ENCODE measurements around the gene RAP1GAP2.

Gene RAP1GAP2

DNA sequence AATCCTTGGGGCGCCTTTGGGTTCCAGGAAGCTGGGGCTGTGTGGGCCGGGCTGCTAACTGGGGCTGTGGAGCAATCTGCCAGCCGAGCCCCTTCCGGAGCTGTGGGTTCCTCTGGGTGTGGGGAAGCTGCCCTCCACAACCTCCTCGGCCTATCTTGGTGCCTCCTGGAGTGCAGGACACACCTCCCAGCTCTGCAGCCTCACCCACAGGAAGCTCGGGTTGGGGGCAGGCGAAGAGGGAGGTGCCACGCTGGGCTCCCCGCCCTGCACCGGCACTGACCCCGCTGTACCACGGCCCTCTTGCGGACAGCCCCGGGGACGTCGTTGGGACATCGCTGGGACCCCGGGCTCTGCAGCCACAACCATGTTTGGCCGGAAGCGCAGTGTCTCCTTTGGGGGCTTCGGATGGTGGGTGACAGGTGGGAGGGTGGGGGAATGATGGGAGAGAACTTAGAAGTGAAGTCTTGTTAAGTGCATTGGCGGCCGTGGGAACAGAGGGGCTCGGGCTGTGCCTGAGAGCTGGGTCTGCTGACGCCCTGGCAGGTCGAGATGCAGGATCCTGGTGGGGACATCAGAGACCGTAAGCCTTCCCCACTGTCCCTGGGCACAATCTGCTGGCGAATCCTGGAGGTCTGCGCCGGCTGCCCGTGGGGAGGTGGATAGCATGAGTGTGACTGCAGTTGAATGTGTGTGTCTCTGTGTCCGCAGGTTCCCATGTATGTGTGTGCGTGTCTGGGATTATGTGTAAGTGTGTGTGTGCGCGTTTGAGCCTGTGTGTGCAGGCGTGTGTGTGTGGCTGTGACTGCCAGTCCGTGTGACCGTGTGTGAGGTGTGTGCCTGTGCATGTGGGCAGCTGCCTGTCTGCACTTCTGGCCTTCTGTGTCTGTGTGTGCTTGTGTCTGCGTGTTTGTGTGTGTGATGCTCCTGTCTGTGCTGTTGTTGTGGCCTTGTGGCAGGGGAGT is at the start of gene RAP1GAP2:
Gene RAP1GAP2 (plus strand): TSS at position 275 of the 962 bp plus-strand sequence. CDS start 90 bp downstream, at position 365.
- TF ChIP-seq CTCF (IDR thresholded peaks at IDR 0.05; ENCODE audit: low read depth, low read length) = no peak
- H3K4me3 ChIP-seq (ENCODE audit: low read depth, low read length) = no peak within 1 kb of the TSS

GRCh38 chr17:2749058-2749783 is 47.0 kb upstream of the RAP1GAP2 start, which contains the start of gene CCDC92B:
Gene CCDC92B (minus strand): TSS chr17:2749652. CDS start chr17:2735145, 14,507 bp downstream.
- TF ChIP-seq CTCF (IDR thresholded peaks at IDR 0.05; ENCODE audit: low read depth, low read length) = no peak
- no peak within 1 kb of the TSS for H3K4me3 ChIP-seq (ENCODE audit: low read depth, low read length)

DNA sequence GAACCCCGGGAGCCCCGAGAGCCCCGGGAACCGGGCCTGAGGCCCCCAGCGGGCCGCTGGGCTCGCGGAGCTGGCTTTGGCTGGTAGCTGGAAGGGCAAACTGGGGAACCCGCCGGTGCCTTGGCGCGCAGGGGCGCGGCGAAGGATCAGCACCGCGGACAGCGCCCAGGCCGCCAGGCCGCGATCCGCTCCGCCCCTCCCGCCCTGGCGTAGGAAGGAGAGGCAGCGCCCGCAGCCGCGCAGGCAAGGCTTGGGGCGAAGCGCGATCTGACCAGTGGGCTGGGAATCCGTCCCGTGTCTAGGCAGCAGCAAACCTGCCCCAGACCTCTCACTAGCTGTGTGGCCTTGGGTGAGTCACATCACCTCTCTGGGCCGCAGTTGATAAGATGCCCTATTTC is 46.5 kb upstream of the RAP1GAP2 start:
- no peak for TF ChIP-seq CTCF (IDR thresholded peaks at IDR 0.05; ENCODE audit: low read depth, low read length)
- H3K4me3 ChIP-seq (ENCODE audit: low read depth, low read length) = no peak overlapping the region

DNA sequence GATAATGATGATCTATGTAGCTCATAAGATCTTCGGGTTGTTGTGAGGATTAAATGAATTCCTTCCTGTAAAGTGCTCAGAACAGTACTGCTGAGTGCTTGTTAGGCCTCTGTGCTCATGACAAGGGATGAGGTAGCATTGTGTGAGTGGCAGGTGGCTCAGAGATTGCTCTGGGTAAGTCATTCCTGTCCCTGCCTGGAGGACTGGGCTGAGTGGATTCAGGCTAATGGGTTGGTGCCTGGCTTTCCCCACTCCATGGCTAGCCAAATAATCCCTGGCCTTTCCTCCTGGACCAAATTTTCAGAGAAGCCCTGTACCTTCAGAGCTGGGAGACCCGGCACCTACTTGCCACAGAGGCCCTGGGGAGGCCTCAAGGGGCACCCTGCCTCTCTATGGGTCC is 45.5 kb upstream of the RAP1GAP2 start:
- TF ChIP-seq CTCF (IDR thresholded peaks at IDR 0.05; ENCODE audit: low read depth, low read length) = no peak
- no peak overlapping the region for H3K4me3 ChIP-seq (ENCODE audit: low read depth, low read length)

GRCh38 chr17:2751491-2751890 is 44.7 kb upstream of the RAP1GAP2 start:
- no peak for TF ChIP-seq CTCF (IDR thresholded peaks at IDR 0.05; ENCODE audit: low read depth, low read length)
- H3K4me3 ChIP-seq (ENCODE audit: low read depth, low read length) = no peak overlapping the region

DNA sequence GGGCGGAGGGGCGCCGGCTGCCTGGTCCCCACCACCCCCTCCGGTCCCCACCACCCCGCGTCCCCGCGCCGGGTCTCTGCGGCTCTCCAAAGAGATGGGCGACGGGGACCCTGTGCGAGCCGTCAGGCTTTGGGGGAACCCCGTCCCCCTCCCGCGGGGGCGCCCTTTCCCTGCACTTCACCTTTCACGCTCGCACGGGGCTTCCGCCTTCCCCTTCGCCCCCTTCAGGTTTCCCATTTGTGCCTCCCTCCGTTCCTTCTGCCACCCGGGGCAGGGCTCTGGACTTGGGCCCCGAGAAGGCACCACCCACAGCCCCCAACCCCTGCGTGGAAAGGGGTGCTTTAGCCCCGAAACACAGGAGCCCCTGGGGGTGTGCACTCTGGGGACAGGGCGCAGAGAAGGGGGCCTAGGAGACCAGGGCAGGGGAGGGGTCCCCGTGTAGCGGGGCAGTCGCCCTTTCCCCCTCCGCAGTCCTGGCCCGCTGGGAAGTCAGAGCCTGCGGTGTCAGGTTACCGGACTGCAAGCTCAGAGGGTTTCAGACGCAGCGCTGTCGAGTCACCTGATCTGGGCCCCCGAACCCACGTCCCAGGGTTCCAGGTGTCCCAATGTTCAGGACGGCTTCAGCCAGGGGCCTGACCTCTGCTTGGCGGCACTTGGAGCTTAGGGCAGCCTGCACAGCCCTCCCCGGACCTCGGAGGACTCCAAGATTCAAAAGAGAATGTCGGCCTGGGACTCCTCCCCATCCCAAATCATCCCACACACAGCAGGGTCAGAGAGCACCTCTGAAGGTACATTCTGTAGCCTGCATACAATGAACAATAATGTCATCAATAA is 40.1 kb upstream of the RAP1GAP2 start:
- H3K4me3 ChIP-seq (ENCODE audit: low read depth, low read length) = no peak overlapping the region
- no peak for TF ChIP-seq CTCF (IDR thresholded peaks at IDR 0.05; ENCODE audit: low read depth, low read length)
